NCI-H2196 (cell line): Measurements from ENCODE around the gene NRF1.
A peak's percentile ranks its signal among the peaks of the same experiment; 100 is the strongest.
"Not testable (repeated sequence)": the region's sequence is repeated elsewhere in the genome, so short reads cannot be mapped to it uniquely, and the experiment has no call there.

Source experiments
- DNase-seq: peaks from one replicate; lab custom pipeline; 2025; ENCODE audit not compliant: unreplicated experiment; lab: John Stamatoyannopoulos, UW

Gene NRF1

GRCh38 chr7:129611246-129612111, at the start of gene NRF1:
NRF1 (plus strand) TSS chr7:129611720; CDS start chr7:129657352, 45,632 bp downstream.
- peak; percentile 88 for DNase-seq

- not testable (repeated sequence) for DNase-seq
These were observed 45.2 kb upstream of the NRF1 start for GRCh38 chr7:129566323-129566722.

GRCh38 chr7:129567377-129567776, 44.1 kb upstream of the NRF1 start:
- no peak for DNase-seq

- DNase-seq = no peak
These were observed 43.3 kb upstream of the NRF1 start for GRCh38 chr7:129568240-129568639.

- DNase-seq = no peak
These were observed 42.2 kb upstream of the NRF1 start for GRCh38 chr7:129569326-129569725.

- DNase-seq = no peak
These were observed 41.7 kb upstream of the NRF1 start for GRCh38 chr7:129569811-129570215.

- no peak for DNase-seq
These were observed 40.3 kb upstream of the NRF1 start for GRCh38 chr7:129571201-129571600.

- no peak for DNase-seq
These were observed 39.3 kb upstream of the NRF1 start for GRCh38 chr7:129572205-129572604.

GRCh38 chr7:129574487-129574886, 37.0 kb upstream of the NRF1 start:
- no peak for DNase-seq

- no peak for DNase-seq
These were observed 35.8 kb upstream of the NRF1 start for GRCh38 chr7:129575699-129576098.

- DNase-seq = no peak
These were observed 35.4 kb upstream of the NRF1 start for GRCh38 chr7:129576138-129576537.

GRCh38 chr7:129578829-129579228, 32.7 kb upstream of the NRF1 start:
- DNase-seq = no peak

- DNase-seq = not testable (repeated sequence)
These were observed 25.3 kb upstream of the NRF1 start for GRCh38 chr7:129586179-129586578.

GRCh38 chr7:129588268-129588667, 23.3 kb upstream of the NRF1 start:
- DNase-seq = no peak

GRCh38 chr7:129591868-129592267, 19.7 kb upstream of the NRF1 start:
- no peak for DNase-seq

- DNase-seq = not testable (repeated sequence)
These were observed 15.1 kb upstream of the NRF1 start for GRCh38 chr7:129596386-129596785.

GRCh38 chr7:129597672-129598071, 13.8 kb upstream of the NRF1 start:
- no peak for DNase-seq

GRCh38 chr7:129599174-129599573, 12.3 kb upstream of the NRF1 start:
- DNase-seq = no peak

GRCh38 chr7:129603594-129603993, 7.9 kb upstream of the NRF1 start:
- DNase-seq = not testable (repeated sequence)

- DNase-seq = not testable (repeated sequence)
These were observed 7.5 kb upstream of the NRF1 start for GRCh38 chr7:129604021-129604420.

GRCh38 chr7:129604713-129605437, 6.6 kb upstream of the NRF1 start:
- DNase-seq = no peak

- DNase-seq = no peak
These were observed 5.4 kb upstream of the NRF1 start for GRCh38 chr7:129605960-129606614.
